NCI-H82 (cell line): Measurements from ENCODE around the gene RNF32.
"Not testable (repeated sequence)": the region's sequence is repeated elsewhere in the genome, so short reads cannot be mapped to it uniquely, and the experiment has no call there.

ENCODE experiments used
- DNase-seq: peaks from one replicate; lab custom pipeline; 2025; lab: John Stamatoyannopoulos, UW

The RNF32 gene

GRCh38 chr7:156614434-156615264 lies 25.9 kb upstream of the RNF32 start:
- no peak for DNase-seq

GRCh38 chr7:156616269-156617202 lies 24.0 kb upstream of the RNF32 start:
- DNase-seq, result no peak

- DNase-seq, result no peak
These were observed 23.4 kb upstream of the RNF32 start for GRCh38 chr7:156617215-156617614.

GRCh38 chr7:156618078-156618779 lies 22.3 kb upstream of the RNF32 start:
- DNase-seq, result no peak

- no peak for DNase-seq
These were observed 21.7 kb upstream of the RNF32 start for GRCh38 chr7:156618780-156619367.

GRCh38 chr7:156619488-156620290 lies 20.9 kb upstream of the RNF32 start:
- DNase-seq, result not testable (repeated sequence)

DNA sequence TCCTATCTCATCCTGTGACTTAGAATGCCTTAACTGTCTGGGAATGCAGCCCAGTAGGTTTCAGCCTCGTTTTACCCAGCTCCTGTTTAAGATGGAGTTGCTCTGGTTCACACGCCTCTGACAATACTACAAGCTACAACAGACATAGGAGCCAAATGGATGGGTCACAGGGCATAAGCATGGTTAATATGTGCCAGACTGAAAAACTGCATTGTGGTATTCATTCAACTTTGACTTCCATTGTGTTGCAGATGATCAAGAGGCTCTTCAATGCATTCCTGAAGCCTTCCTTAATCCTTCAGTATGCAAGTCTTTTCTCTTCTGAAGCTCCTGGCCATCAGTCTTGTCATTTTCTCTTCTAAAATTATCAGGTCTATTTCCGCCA lies 20.3 kb upstream of the RNF32 start:
- DNase-seq, result no peak

DNA sequence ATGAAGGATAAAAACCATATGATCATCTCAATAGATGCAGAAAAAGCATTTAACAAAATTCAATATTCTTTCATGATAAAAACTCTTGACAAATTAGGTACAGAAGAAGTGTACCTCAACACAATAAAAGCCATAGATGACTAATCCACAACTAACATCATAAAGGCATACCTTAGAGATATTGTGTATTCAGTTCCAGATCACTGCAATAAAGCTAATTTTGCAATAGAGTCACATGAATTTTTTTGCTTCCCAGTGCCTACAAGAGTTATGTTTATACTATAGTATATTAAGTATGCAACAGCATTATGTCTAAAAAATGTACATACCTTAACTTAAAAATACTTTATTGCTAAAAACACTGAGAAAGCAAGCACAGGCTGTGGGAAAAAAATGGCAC lies 18.9 kb upstream of the RNF32 start:
- DNase-seq, result no peak

- no peak for DNase-seq
These were observed 15.0 kb upstream of the RNF32 start for GRCh38 chr7:156625580-156625979.

- DNase-seq, result no peak
These were observed 14.2 kb upstream of the RNF32 start for GRCh38 chr7:156626220-156626895.

- no peak for DNase-seq
These were observed 12.0 kb upstream of the RNF32 start for GRCh38 chr7:156628562-156628961.

- no peak for DNase-seq
These were observed 10.7 kb upstream of the RNF32 start for GRCh38 chr7:156629873-156630272.

DNA sequence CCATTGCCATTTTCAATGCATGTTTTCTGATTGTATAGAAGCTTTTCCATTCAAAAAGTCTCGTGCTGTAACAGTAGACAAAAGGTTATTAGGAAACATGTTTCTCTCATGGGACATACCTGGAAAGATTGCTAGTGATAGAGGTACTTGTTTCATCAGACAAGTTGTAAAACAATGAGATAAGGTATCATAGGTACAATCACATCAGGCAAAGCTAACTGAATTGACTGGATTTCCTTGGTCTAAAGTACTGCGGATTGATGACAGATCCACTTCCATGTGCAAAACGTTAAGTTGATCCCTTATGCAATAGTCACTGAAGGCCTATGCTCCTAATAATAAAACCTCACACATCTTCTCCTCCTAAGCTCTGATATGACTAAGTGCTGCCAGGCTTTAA lies 6.5 kb upstream of the RNF32 start:
- no peak for DNase-seq

DNA sequence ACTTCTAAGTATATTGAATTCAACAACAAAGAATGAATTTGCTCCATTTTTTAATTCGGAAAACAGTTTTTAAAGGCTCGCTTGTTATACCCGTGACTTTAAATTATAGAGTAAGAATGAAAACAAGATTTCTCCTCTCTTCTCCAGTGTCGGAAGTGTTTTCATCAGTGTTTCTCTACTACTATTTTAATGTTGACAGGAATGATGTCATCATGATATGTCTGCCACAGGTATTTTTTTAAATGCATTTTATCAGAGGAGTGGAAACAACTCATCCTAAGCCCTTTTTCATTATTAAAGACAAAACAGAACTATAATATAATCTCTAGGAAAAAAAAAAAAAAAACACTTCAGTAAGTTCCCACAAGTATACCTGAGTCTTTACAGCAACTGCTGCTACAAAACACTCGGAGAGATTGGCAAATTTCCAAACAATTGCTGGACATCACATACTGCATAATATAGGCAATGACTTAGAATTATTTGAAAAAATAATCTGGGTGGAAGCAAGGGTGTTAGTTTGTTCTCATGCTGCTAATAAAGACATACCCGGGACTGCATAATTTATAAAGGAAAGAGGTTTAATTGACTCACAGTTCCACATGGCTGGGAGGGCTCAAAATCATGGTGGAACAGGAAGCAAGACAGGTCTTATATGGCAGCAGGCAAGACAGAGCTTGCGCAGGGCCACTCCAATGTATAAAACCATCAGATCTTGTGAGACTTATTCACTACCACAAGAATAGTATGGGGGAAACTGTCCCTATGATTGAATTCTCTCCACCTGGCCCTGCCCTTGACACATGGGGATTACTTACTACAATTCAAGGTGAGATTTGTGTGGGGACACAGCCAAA lies 4.8 kb upstream of the RNF32 start:
- DNase-seq, result no peak

DNA sequence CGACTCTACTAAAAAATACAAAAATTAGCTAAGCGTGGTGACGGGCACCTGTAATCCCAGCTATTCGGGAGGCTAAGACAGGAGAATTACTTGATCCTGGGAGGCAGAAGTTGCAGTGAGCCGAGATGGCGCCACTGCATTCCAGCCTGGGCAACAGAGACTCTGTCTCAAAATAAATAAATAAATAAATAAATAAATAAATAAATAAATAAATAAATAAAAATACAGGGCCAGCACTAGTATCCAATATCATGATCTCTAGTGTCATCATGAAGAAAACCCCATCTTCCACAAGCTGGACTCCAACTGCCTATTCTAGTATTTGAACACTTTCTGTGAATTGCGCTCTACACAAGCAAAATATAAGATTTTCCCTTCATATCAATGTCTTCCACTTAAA lies 3.5 kb upstream of the RNF32 start:
- not testable (repeated sequence) for DNase-seq

DNA sequence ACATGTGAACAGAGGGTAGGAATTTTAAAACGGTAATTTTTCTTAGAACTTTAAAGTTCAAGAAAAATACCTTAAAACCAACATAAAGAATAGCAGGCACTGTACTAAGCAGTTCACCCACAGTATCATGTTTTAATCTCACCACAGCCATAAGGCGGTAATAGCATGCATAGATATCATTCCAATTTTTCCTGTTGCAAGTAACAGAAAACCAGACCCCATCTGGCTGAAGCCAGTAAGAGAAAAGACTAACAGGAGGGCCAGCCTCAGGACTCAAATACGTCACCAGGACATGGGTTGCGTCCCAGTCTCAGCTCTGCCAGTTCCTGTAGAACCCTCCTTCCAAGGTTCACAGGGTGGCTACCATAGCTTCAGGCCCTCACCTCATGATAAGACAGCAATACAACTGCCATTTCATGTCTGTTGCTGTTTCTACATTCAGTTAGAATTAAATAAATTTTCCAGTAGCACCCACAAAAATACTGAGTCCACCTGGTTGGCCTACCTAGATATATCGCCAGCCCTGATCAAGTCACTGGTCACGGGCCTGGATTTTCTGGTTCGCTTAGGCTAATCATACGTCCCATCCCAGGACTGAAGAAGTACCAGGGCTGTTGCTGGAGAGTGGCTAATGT lies 2.0 kb upstream of the RNF32 start:
- no peak for DNase-seq

- DNase-seq, result no peak
These were observed 933 bp upstream of the RNF32 start for GRCh38 chr7:156639426-156640256.

DNA sequence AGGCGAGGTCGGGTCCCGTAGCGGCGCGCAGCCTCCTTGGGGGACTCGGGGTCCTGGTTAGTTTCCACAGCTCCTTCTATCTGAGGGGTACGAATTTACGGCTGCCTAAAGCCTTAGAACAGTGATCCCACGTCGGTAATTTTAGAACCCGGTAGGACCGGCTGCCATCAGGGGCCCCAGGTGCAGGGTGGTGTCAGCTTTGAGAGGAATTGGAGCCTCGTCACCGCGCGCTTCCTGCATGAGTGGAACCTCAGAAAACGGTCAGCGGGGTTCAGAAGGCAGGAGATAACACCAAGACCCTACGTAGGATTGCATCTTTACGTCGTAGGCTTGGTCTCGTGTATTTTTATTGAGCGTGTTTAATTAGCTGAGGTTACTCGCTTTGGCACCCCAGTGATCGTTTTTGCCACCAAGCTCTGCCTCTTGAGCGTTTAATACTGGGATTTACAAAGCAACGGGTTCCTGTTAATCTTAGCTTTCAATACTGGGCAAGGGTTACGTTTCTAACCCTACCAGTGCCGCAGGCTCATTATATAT lies 443 bp downstream of the RNF32 start:
- DNase-seq, result peak; percentile 61
